HepG2 (cell line): ENCODE measurements around the gene SMIM22. TPM values are rescaled to one million over a fixed set of nuclear protein-coding genes. Genes with fewer than 3 reads are reported as not detected.

ENCODE experiments used
- AGO2 ChIP-seq: fragments of 200-400 bp; formaldehyde crosslinking; optimal IDR thresholded peaks from 2 replicates; pipeline ENCODE3; 2017; ENCODE audit warnings: mild to moderate bottlenecking, low read depth, low read length, moderate library complexity
- FOXC1 ChIP-seq: sonication (generic); formaldehyde crosslinking; IDR thresholded peaks from 2 replicates; pipeline ENCODE4 v1.8.0; 2022; ENCODE audit warnings: mild to moderate bottlenecking, missing genetic modification reagents, borderline replicate concordance
- GMEB2 ChIP-seq: IDR thresholded peaks from 2 replicates; pipeline ENCODE4 v1.6.1; 2016; ENCODE audit warnings: missing biosample characterization, missing genetic modification reagents, low read depth
- MAFG ChIP-seq: sonication (generic); formaldehyde crosslinking; IDR thresholded peaks from 2 replicates; pipeline ENCODE4 v1.5.1; 2020; ENCODE audit warnings: mild to moderate bottlenecking, missing genetic modification reagents
- MED13 ChIP-seq: sonication (generic); formaldehyde crosslinking; IDR thresholded peaks from 2 replicates; pipeline ENCODE4 v1.5.0; 2020; ENCODE audit warnings: missing genetic modification reagents
- MYNN ChIP-seq: sonication (generic); formaldehyde crosslinking; IDR thresholded peaks from 2 replicates; pipeline ENCODE4 v1.4.0; 2020; ENCODE audit warnings: mild to moderate bottlenecking, low read depth, missing genetic modification reagents
- NKX3-1 ChIP-seq: sonication (generic); formaldehyde crosslinking; IDR thresholded peaks from 2 replicates; pipeline ENCODE4 v1.5.0; 2020; ENCODE audit warnings: missing genetic modification reagents
- POLR2G ChIP-seq: fragments of 200-400 bp; formaldehyde crosslinking; IDR thresholded peaks from 2 replicates; pipeline ENCODE4 v1.6.1; 2018; ENCODE audit warnings: mild to moderate bottlenecking, low read depth, low read length, moderate library complexity
- RCOR2 ChIP-seq: IDR thresholded peaks from 2 replicates; pipeline ENCODE4 v1.6.1; 2016; ENCODE audit warnings: missing biosample characterization, missing genetic modification reagents
- SPEN ChIP-seq: sonication (generic); formaldehyde crosslinking; IDR thresholded peaks from 2 replicates; pipeline ENCODE4 v1.5.1; 2020; ENCODE audit warnings: low read depth, mild to moderate bottlenecking, missing genetic modification reagents
- TCF12 ChIP-seq, 2 experiments: fragments of 450-650 bp in 1 of 2; sonication (generic) in 1 of 2; formaldehyde crosslinking in 1 of 2; IDR thresholded peaks; 2 replicates each; pipeline versions ENCODE4 v1.6.1 to v1.8.0; 2017 to 2022; ENCODE audit warnings: antibody characterized with exemption in 1 of 2, mild to moderate bottlenecking in 1 of 2, missing genetic modification reagents in 1 of 2, moderate library complexity in 1 of 2
- U2AF1 ChIP-seq: fragments of 200-400 bp; formaldehyde crosslinking; optimal IDR thresholded peaks from 2 replicates; pipeline ENCODE3; 2017; ENCODE audit warnings: mild to moderate bottlenecking, low read depth, low read length
- ZC3H13 ChIP-seq: sonication (generic); formaldehyde crosslinking; IDR thresholded peaks from 2 replicates; pipeline ENCODE4 v1.8.1; 2023; ENCODE audit warnings: mild to moderate bottlenecking, missing genetic modification reagents, moderate library complexity
- ZKSCAN5 ChIP-seq: sonication (generic); formaldehyde crosslinking; IDR thresholded peaks from 2 replicates; pipeline ENCODE4 v1.5.1; 2020; ENCODE audit warnings: mild to moderate bottlenecking, missing genetic modification reagents
- ZNF143 ChIP-seq: sonication (generic); formaldehyde crosslinking; IDR thresholded peaks from 2 replicates; pipeline ENCODE4 v1.4.0; 2020; ENCODE audit warnings: missing genetic modification reagents
- ZNF225 ChIP-seq: sonication (generic); formaldehyde crosslinking; IDR thresholded peaks from 2 replicates; pipeline ENCODE4 v1.4.0; 2020; ENCODE audit warnings: mild to moderate bottlenecking, missing genetic modification reagents
- ZNF235 ChIP-seq: sonication (generic); formaldehyde crosslinking; IDR thresholded peaks from 2 replicates; pipeline ENCODE4 v1.8.1; 2023; ENCODE audit warnings: mild to moderate bottlenecking, missing genetic modification reagents, borderline replicate concordance
- ZNF432 ChIP-seq: sonication (generic); formaldehyde crosslinking; IDR thresholded peaks from 2 replicates; pipeline ENCODE4 v1.5.0; 2020; ENCODE audit warnings: missing genetic modification reagents, mild to moderate bottlenecking, borderline replicate concordance
- ZNF564 ChIP-seq: sonication (generic); formaldehyde crosslinking; IDR thresholded peaks from 2 replicates; pipeline ENCODE4 v1.8.1; 2023; ENCODE audit warnings: mild to moderate bottlenecking, missing genetic modification reagents
- ZNF639 ChIP-seq: conservative IDR thresholded peaks from 2 replicates; pipeline ENCODE4 v1.6.1; 2018; ENCODE audit warnings: missing genetic modification reagents
- ZNF646 ChIP-seq: sonication (generic); formaldehyde crosslinking; IDR thresholded peaks from 2 replicates; pipeline ENCODE4 v1.9.0; 2021; ENCODE audit warnings: mild to moderate bottlenecking, missing genetic modification reagents
- ZNF747 ChIP-seq: sonication (generic); formaldehyde crosslinking; IDR thresholded peaks from 2 replicates; pipeline ENCODE4 v1.8.1; 2023; ENCODE audit warnings: missing genetic modification reagents, mild to moderate bottlenecking, borderline replicate concordance
- polyA plus RNA-seq, 8 experiments: library from polyadenylated mRNA; depleted of rRNA in 3 of 8; stranded (reverse) in 7 of 8; unstranded in 1 of 8; fragments of >200 nt; fragmentation: Illumina TruSeq in 4 of 8; extraction: Trizol in 4 of 8; gene quantifications; 2 replicates each; pipeline versions ENCODE4 v1.2.1 to v1.2.3, GENCODE V29; 2011 to 2016; ENCODE audit warnings: low read depth in 4 of 8, missing spikeins in 1 of 8, mixed read lengths in 1 of 8; ENCODE audit not compliant: insufficient read depth in 1 of 8
- total RNA-seq, 5 experiments: library from RNA; depleted of rRNA; stranded (reverse); fragments of >200 nt; fragmentation: Illumina TruSeq; extraction: Trizol; gene quantifications; 2 replicates each; pipeline ENCODE4 v1.2.3, GENCODE V29; 2016; ENCODE audit warnings: low read depth in 1 of 5

SMIM22 gene
- total and polyA plus RNA-seq, 2 of the 13 experiments (the other 11 are each of a cell fraction or from before 2014, with no cell fraction given), result not detected

- TF ChIP-seq POLR2G, result peak; percentile 73
- no peak for TF ChIP-seq TCF12 (IDR thresholded peaks at IDR 0.05)
- TF ChIP-seq TCF12 (CRISPR knock-in tag; IDR thresholded peaks at IDR 0.05), result no peak
- TF ChIP-seq ZNF639, result no peak
- TF ChIP-seq MED13 (CRISPR knock-in tag), result no peak
- no peak for TF ChIP-seq ZNF747 (CRISPR knock-in tag)
- no peak for TF ChIP-seq ZNF225 (CRISPR knock-in tag)
- no peak for TF ChIP-seq ZNF432 (CRISPR knock-in tag)
- TF ChIP-seq GMEB2, result no peak
- TF ChIP-seq MAFG (CRISPR knock-in tag), result no peak
- no peak for TF ChIP-seq ZNF646 (CRISPR knock-in tag)
- TF ChIP-seq ZNF564 (CRISPR knock-in tag), result no peak
- TF ChIP-seq NKX3-1 (CRISPR knock-in tag), result no peak
- no peak for TF ChIP-seq FOXC1
- TF ChIP-seq ZNF143 (CRISPR knock-in tag), result no peak
- TF ChIP-seq ZC3H13 (CRISPR knock-in tag), result no peak
- no peak for TF ChIP-seq U2AF1
- no peak for TF ChIP-seq ZKSCAN5 (CRISPR knock-in tag)
- no peak for TF ChIP-seq MYNN
- TF ChIP-seq AGO2, result peak; percentile 94
- no peak for TF ChIP-seq ZNF235 (CRISPR knock-in tag)
- no peak for TF ChIP-seq RCOR2 (CRISPR knock-in tag)
- 0 out of 2 replicates have a peak, but pooled peaks have one; percentile 2 for TF ChIP-seq SPEN (CRISPR knock-in tag)
Measured at GRCh38 chr16:4802659-4803287, 7.6 kb downstream of the SMIM22 start (continued).
